Cardiac septum (tissue), 1 donor: ENCODE data around the gene LRP1. TPM values are rescaled to one million over a fixed set of nuclear protein-coding genes. Genes with fewer than 3 reads are reported as not detected.

ENCODE experiments used
- DNase-seq: peaks from one replicate; pipeline ENCODE4 v3.0.0-alpha.2; 2020; ENCODE audit warnings: low spot score
- intact Hi-C: fragments of 100-400 bp; cut with DNase I; formaldehyde crosslinking; loops from one replicate; pipeline ENCODE4 v1.14.0; 2022
- total RNA-seq: library from RNA; stranded (reverse); fragmentation: NEBNext Ultra II Directional; extraction: Animal tissue kit (Norgen Biotek cat#: 25700); gene quantifications from one replicate; pipeline ENCODE4 v1.2.1, GENCODE V29; 2021
- donor health status: DM: no; HTN: no; CAD: no.

LRP1 gene
- total RNA-seq, 1 donor from 2014 or later: 103 TPM

GRCh38 chr12:57225680-57226210 lies 97.5 kb downstream of the LRP1 start:
- intact Hi-C loops: no loop called here
- no peak for DNase-seq

GRCh38 chr12:57226588-57227314 lies 98.5 kb downstream of the LRP1 start:
- intact Hi-C loops: no loop called here
- DNase-seq: no peak

- intact Hi-C loops: no loop called here
- no peak for DNase-seq
These were observed 99.2 kb downstream of the LRP1 start for GRCh38 chr12:57227315-57228115.

- intact Hi-C loops: no loop called here
- no peak for DNase-seq
These were observed 100.9 kb downstream of the LRP1 start for GRCh38 chr12:57229046-57229633.

- intact Hi-C loops: no loop called here
- DNase-seq: peak; percentile 95
These were observed 101.5 kb downstream of the LRP1 start, which contains the start of gene SHMT2 for GRCh38 chr12:57229634-57230380. Gene SHMT2, plus strand, starts transcription at chr12:57229711. Its CDS starts 68 bp downstream, at chr12:57229779.

- no peak for DNase-seq
- intact Hi-C loops: no loop called here
These were observed 102.3 kb downstream of the LRP1 start for GRCh38 chr12:57230381-57231155.

- no peak for DNase-seq
- intact Hi-C loops: no loop called here
These were observed 103.2 kb downstream of the LRP1 start for GRCh38 chr12:57231276-57232021.

- intact Hi-C loops: no loop called here
- no peak for DNase-seq
These were observed 104.0 kb downstream of the LRP1 start for GRCh38 chr12:57232156-57232756.

- intact Hi-C loops: no loop called here
- DNase-seq: no peak
These were observed 105.3 kb downstream of the LRP1 start for GRCh38 chr12:57233357-57234232.

- DNase-seq: no peak
- intact Hi-C loops: no loop called here
These were observed 105.9 kb downstream of the LRP1 start for GRCh38 chr12:57234233-57234570.

- intact Hi-C loops: no loop called here
- DNase-seq: no peak
These were observed 106.3 kb downstream of the LRP1 start for GRCh38 chr12:57234571-57235016.

- no peak for DNase-seq
- intact Hi-C loops: no loop called here
These were observed 106.9 kb downstream of the LRP1 start for GRCh38 chr12:57235017-57235727.

- intact Hi-C loops: no loop called here
- DNase-seq: no peak
These were observed 107.4 kb downstream of the LRP1 start for GRCh38 chr12:57235728-57236131.

GRCh38 chr12:57236201-57236924 lies 108.1 kb downstream of the LRP1 start:
- intact Hi-C loops: no loop called here

GRCh38 chr12:57236925-57237595 lies 108.8 kb downstream of the LRP1 start:
- no peak for DNase-seq
- intact Hi-C loops: no loop called here

More at GRCh38 chr12:57236201-57236924, 108.1 kb downstream of the LRP1 start:
- DNase-seq: no peak
